Measurements from ENCODE around the gene RAD51C.
"Not testable (repeated sequence)": the region's sequence is repeated elsewhere in the genome, so short reads cannot be mapped to it uniquely, and the experiment has no call there.

The RAD51C gene

GRCh38 chr17:58741121-58741625 is 48.8 kb downstream of the RAD51C start:
- Histone ChIP-seq H3K36me3 (ENCODE audit: insufficient read depth, low read length) (no peaks in the 10 kb centered on the region), H3K9ac (ENCODE audit: insufficient read length) (no peak overlapping the region), H3K27ac (no peak overlapping the region), H3K4me3 (no peak overlapping the region), H3K9me3 (ENCODE audit: low read depth, low read length) (no peaks in the 10 kb centered on the region)
- no peak for DNase-seq (ENCODE audit: low read depth, low spot score)
- no peak for TF ChIP-seq EZH2 (IDR thresholded peaks at IDR 0.05)
- no peak for TF ChIP-seq FOXP2 (optimal IDR thresholded peaks at IDR 0.05; ENCODE audit: control extremely low read depth, extremely low read length, insufficient read depth)
- no peak for TF ChIP-seq POLR2AphosphoS5 (IDR thresholded peaks at IDR 0.05; ENCODE audit: borderline replicate concordance, low read depth, low read length)

GRCh38 chr17:58747674-58748073 is 55.3 kb downstream of the RAD51C start:
- no peak for DNase-seq (ENCODE audit: low read depth, low spot score)
- no peaks in the 10 kb centered on the region for H3K9me3 ChIP-seq (ENCODE audit: low read depth, low read length)
- H3K9ac ChIP-seq (ENCODE audit: insufficient read length), result no peak overlapping the region
- no peaks in the 10 kb centered on the region for H3K36me3 ChIP-seq (ENCODE audit: insufficient read depth, low read length)
- no peak overlapping the region for H3K4me3 ChIP-seq
- no peak for TF ChIP-seq POLR2AphosphoS5 (IDR thresholded peaks at IDR 0.05; ENCODE audit: borderline replicate concordance, low read depth, low read length)
- TF ChIP-seq FOXP2 (optimal IDR thresholded peaks at IDR 0.05; ENCODE audit: control extremely low read depth, extremely low read length, insufficient read depth), result no peak
- H3K27ac ChIP-seq, result no peak overlapping the region

- H3K4me3 ChIP-seq; H3K9ac ChIP-seq (ENCODE audit: insufficient read length); DNase-seq (ENCODE audit: low read depth, low spot score); H3K9me3 ChIP-seq (ENCODE audit: low read depth, low read length); H3K27ac ChIP-seq; H3K36me3 ChIP-seq (ENCODE audit: insufficient read depth, low read length): not testable (repeated sequence)
Measured at GRCh38 chr17:58749627-58750026, 57.2 kb downstream of the RAD51C start.

GRCh38 chr17:58753026-58753425 is 60.6 kb downstream of the RAD51C start:
- Histone ChIP-seq H3K4me3 (no peak overlapping the region), H3K9me3 (ENCODE audit: low read depth, low read length) (no peaks in the 10 kb centered on the region), H3K9ac (ENCODE audit: insufficient read length) (no peak overlapping the region), H3K36me3 (ENCODE audit: insufficient read depth, low read length) (no peaks in the 10 kb centered on the region), H3K27ac (no peak overlapping the region)
- DNase-seq (ENCODE audit: low read depth, low spot score), result no peak
- no peak for TF ChIP-seq POLR2AphosphoS5 (IDR thresholded peaks at IDR 0.05; ENCODE audit: borderline replicate concordance, low read depth, low read length)
- TF ChIP-seq EZH2 (IDR thresholded peaks at IDR 0.05), result no peak
- no peak for TF ChIP-seq FOXP2 (optimal IDR thresholded peaks at IDR 0.05; ENCODE audit: control extremely low read depth, extremely low read length, insufficient read depth)

GRCh38 chr17:58755269-58755576 is 62.8 kb downstream of the RAD51C start:
- Histone ChIP-seq H3K9me3 (ENCODE audit: low read depth, low read length) (no peaks in the 10 kb centered on the region), H3K4me3 (peak overlapping the region; percentile 87), H3K36me3 (ENCODE audit: insufficient read depth, low read length) (no peaks in the 10 kb centered on the region), H3K27ac (no peak overlapping the region), H3K9ac (ENCODE audit: insufficient read length) (no peak overlapping the region)
- no peak for DNase-seq (ENCODE audit: low read depth, low spot score)
- no peak for TF ChIP-seq FOXP2 (optimal IDR thresholded peaks at IDR 0.05; ENCODE audit: control extremely low read depth, extremely low read length, insufficient read depth)
- no peak for TF ChIP-seq POLR2AphosphoS5 (IDR thresholded peaks at IDR 0.05; ENCODE audit: borderline replicate concordance, low read depth, low read length)
- TF ChIP-seq EZH2 (IDR thresholded peaks at IDR 0.05), result no peak

- H3K9ac ChIP-seq (ENCODE audit: insufficient read length), result peak within 1 kb of the TSS; percentile 5
- TF ChIP-seq POLR2AphosphoS5 (IDR thresholded peaks at IDR 0.05; ENCODE audit: borderline replicate concordance, low read depth, low read length) (peak; percentile 49; the same call in 1 of the 2 replicates), EZH2 (IDR thresholded peaks at IDR 0.05) (no peak), FOXP2 (optimal IDR thresholded peaks at IDR 0.05; ENCODE audit: control extremely low read depth, extremely low read length, insufficient read depth) (no peak)
- no peaks in the 10 kb centered on the region for H3K36me3 ChIP-seq (ENCODE audit: insufficient read depth, low read length)
- no peaks in the 10 kb centered on the region for H3K9me3 ChIP-seq (ENCODE audit: low read depth, low read length)
- DNase-seq (ENCODE audit: low read depth, low spot score), result no peak
- peak within 1 kb of the TSS; percentile 87 for H3K4me3 ChIP-seq
- H3K27ac ChIP-seq, result no peak within 1 kb of the TSS
Measured at GRCh38 chr17:58755577-58756245, 63.3 kb downstream of the RAD51C start, which contains the start of gene PPM1E. PPM1E (plus strand) TSS chr17:58755854.

GRCh38 chr17:58756246-58757161 is 64.1 kb downstream of the RAD51C start:
- H3K27ac ChIP-seq, result no peak overlapping the region
- H3K4me3 ChIP-seq, result peak overlapping the region; percentile 87
- no peaks in the 10 kb centered on the region for H3K9me3 ChIP-seq (ENCODE audit: low read depth, low read length)
- peak overlapping the region; percentile 5 for H3K9ac ChIP-seq (ENCODE audit: insufficient read length)
- DNase-seq (ENCODE audit: low read depth, low spot score), result no peak
- TF ChIP-seq POLR2AphosphoS5 (IDR thresholded peaks at IDR 0.05; ENCODE audit: borderline replicate concordance, low read depth, low read length) (no peak), EZH2 (IDR thresholded peaks at IDR 0.05) (no peak), FOXP2 (optimal IDR thresholded peaks at IDR 0.05; ENCODE audit: control extremely low read depth, extremely low read length, insufficient read depth) (no peak)
- no peaks in the 10 kb centered on the region for H3K36me3 ChIP-seq (ENCODE audit: insufficient read depth, low read length)

GRCh38 chr17:58757162-58757613 is 64.8 kb downstream of the RAD51C start:
- TF ChIP-seq FOXP2 (optimal IDR thresholded peaks at IDR 0.05; ENCODE audit: control extremely low read depth, extremely low read length, insufficient read depth), result no peak
- no peak for TF ChIP-seq POLR2AphosphoS5 (IDR thresholded peaks at IDR 0.05; ENCODE audit: borderline replicate concordance, low read depth, low read length)
- TF ChIP-seq EZH2 (IDR thresholded peaks at IDR 0.05), result no peak
- Histone ChIP-seq H3K9ac (ENCODE audit: insufficient read length) (no peak overlapping the region), H3K36me3 (ENCODE audit: insufficient read depth, low read length) (no peaks in the 10 kb centered on the region), H3K4me3 (peak overlapping the region; percentile 87), H3K27ac (no peak overlapping the region), H3K9me3 (ENCODE audit: low read depth, low read length) (no peaks in the 10 kb centered on the region)
- no peak for DNase-seq (ENCODE audit: low read depth, low spot score)

All from SK-N-MC (cell line).